Loucy (cell line): Measurements from ENCODE around the gene DTNA.

Source experiments
- CTCF ChIP-seq: fragments of 200-600 bp; sonication (generic); conservative IDR thresholded peaks from 2 replicates; pipeline ENCODE4 v1.5.1; 2014; ENCODE audit warnings: mild to moderate bottlenecking, antibody characterized with exemption, low read length
- EZH2phosphoT487 ChIP-seq: fragments of 200-600 bp; IDR thresholded peaks from 2 replicates; pipeline ENCODE4 v1.6.1; 2018; ENCODE audit warnings: antibody characterized with exemption, mild to moderate bottlenecking, moderate library complexity, borderline replicate concordance

GRCh38 chr18:34871435-34871834 lies 161.3 kb downstream of the DTNA start:
- TF ChIP-seq EZH2phosphoT487: no peak
- TF ChIP-seq CTCF: no peak
